Measurements from ENCODE around the gene FAM193B. TPM values are rescaled to one million over a fixed set of nuclear protein-coding genes. Genes with fewer than 3 reads are reported as not detected.

Gene FAM193B
- total RNA-seq, 1 experiment from 2014 or later = 58.5 TPM

GRCh38 chr5:177590406-177590805 is 36.0 kb upstream of the FAM193B start:
- DNase-seq (ENCODE audit: low read depth, low spot score) = no peak
- no peaks in the 10 kb centered on the region for H3K4me1 ChIP-seq (ENCODE audit: control insufficient read depth, insufficient read depth, low read length)
- no peak overlapping the region for H3K4me3 ChIP-seq (ENCODE audit: low read depth in 2 of 2, low read length in 2 of 2)
- TF ChIP-seq POLR2AphosphoS5 (IDR thresholded peaks at IDR 0.05; ENCODE audit: low read depth, low read length) (no peak), SIN3A (IDR thresholded peaks at IDR 0.05; ENCODE audit: borderline replicate concordance, insufficient read depth, low read depth, low read length) (no peak), REST (IDR thresholded peaks at IDR 0.05; ENCODE audit: insufficient read depth in 1 of 2, low read depth in 2 of 2, low read length in 1 of 2) (no peak), CTCF (IDR thresholded peaks at IDR 0.05) (no peak), TCF7L2 (IDR thresholded peaks at IDR 0.05; ENCODE audit: low read depth, low read length) (no peak)
- H3K27ac ChIP-seq (ENCODE audit: low read length) = no peak overlapping the region
- H3K36me3 ChIP-seq (ENCODE audit: control insufficient read depth, insufficient read depth, low read length) = peaks cover 11% of the 10 kb centered on the region; the same call in 1 of the 2 replicates
- no peak for ATAC-seq
- no TSS peak for BruUV-seq (replicated peaks)
- ChIA-PET CTCF (no interaction called here), POLR2A (no interaction called here)
- no peaks in the 10 kb centered on the region for H3K9me3 ChIP-seq (ENCODE audit: control insufficient read depth, insufficient read depth, low read depth, low read length)
- peaks cover 8% of the 10 kb centered on the region; the same call in 1 of the 2 replicates for H3K27me3 ChIP-seq (ENCODE audit: control insufficient read depth, insufficient read depth, low read length)
- intact Hi-C loops (cut with micrococcal nuclease; ENCODE audit: unreplicated experiment) = no loop called here
- in situ Hi-C loops (cut with HindIII; ENCODE audit: low pct_unique_long_range_greater_than_20kb, low sequenced_read_pairs) = loop anchor here (10.0 kb wide), 1 partner anchor 46 kb away; no protein-coding TSS in a partner anchor

GRCh38 chr5:177588413-177588909 is 34.1 kb upstream of the FAM193B start:
- DNase-seq (ENCODE audit: low read depth, low spot score) (no peak), ATAC-seq (no peak)
- intact Hi-C loops (cut with micrococcal nuclease; ENCODE audit: unreplicated experiment) = no loop called here
- TF ChIP-seq POLR2AphosphoS5 (IDR thresholded peaks at IDR 0.05; ENCODE audit: low read depth, low read length) = no peak
- ChIA-PET CTCF (no interaction called here), POLR2A (no interaction called here)
- no peaks in the 10 kb centered on the region for H3K9me3 ChIP-seq (ENCODE audit: control insufficient read depth, insufficient read depth, low read depth, low read length)
- H3K4me1 ChIP-seq (ENCODE audit: control insufficient read depth, insufficient read depth, low read length) = no peaks in the 10 kb centered on the region
- no TSS peak for BruUV-seq (replicated peaks)
- peaks cover 8% of the 10 kb centered on the region; the same call in 1 of the 2 replicates for H3K27me3 ChIP-seq (ENCODE audit: control insufficient read depth, insufficient read depth, low read length)
- H3K4me3 ChIP-seq (ENCODE audit: low read depth in 2 of 2, low read length in 2 of 2) = no peak overlapping the region
- H3K36me3 ChIP-seq (ENCODE audit: control insufficient read depth, insufficient read depth, low read length) = peaks cover under 1% of the 10 kb centered on the region; the same call in 1 of the 2 replicates
- in situ Hi-C loops (cut with HindIII; ENCODE audit: low pct_unique_long_range_greater_than_20kb, low sequenced_read_pairs) = no loop called here
- no peak overlapping the region for H3K27ac ChIP-seq (ENCODE audit: low read length)

GRCh38 chr5:177578316-177578715 is 24.0 kb upstream of the FAM193B start:
- H3K4me3 ChIP-seq (ENCODE audit: low read depth in 2 of 2, low read length in 2 of 2) = no peak overlapping the region
- no TSS peak for BruUV-seq (replicated peaks)
- in situ Hi-C loops (cut with HindIII; ENCODE audit: low pct_unique_long_range_greater_than_20kb, low sequenced_read_pairs) (no loop called here), intact Hi-C loops (cut with micrococcal nuclease; ENCODE audit: unreplicated experiment) (no loop called here)
- no peaks in the 10 kb centered on the region for H3K4me1 ChIP-seq (ENCODE audit: control insufficient read depth, insufficient read depth, low read length)
- no peak for TF ChIP-seq REST (IDR thresholded peaks at IDR 0.05; ENCODE audit: insufficient read depth in 1 of 2, low read depth in 2 of 2, low read length in 1 of 2)
- no peak for TF ChIP-seq POLR2AphosphoS5 (IDR thresholded peaks at IDR 0.05; ENCODE audit: low read depth, low read length)
- no peak for TF ChIP-seq SIN3A (IDR thresholded peaks at IDR 0.05; ENCODE audit: borderline replicate concordance, insufficient read depth, low read depth, low read length)
- no peak for TF ChIP-seq CTCF (IDR thresholded peaks at IDR 0.05)
- TF ChIP-seq TCF7L2 (IDR thresholded peaks at IDR 0.05; ENCODE audit: low read depth, low read length) = no peak
- ChIA-PET POLR2A (no interaction called here), CTCF (no interaction called here)
- no peaks in the 10 kb centered on the region for H3K9me3 ChIP-seq (ENCODE audit: control insufficient read depth, insufficient read depth, low read depth, low read length)
- ATAC-seq (no peak), DNase-seq (ENCODE audit: low read depth, low spot score) (no peak)
- no peak overlapping the region for H3K27ac ChIP-seq (ENCODE audit: low read length)
- no peaks in the 10 kb centered on the region for H3K27me3 ChIP-seq (ENCODE audit: control insufficient read depth, insufficient read depth, low read length)
- H3K36me3 ChIP-seq (ENCODE audit: control insufficient read depth, insufficient read depth, low read length) = no peaks in the 10 kb centered on the region

Data from Panc1 (cell line).